NCI-H82 treated with DMSO at 0.1 percent for 48 hours (cell line): ENCODE data around the gene CELF3.
A peak's percentile ranks its signal among the peaks of the same experiment; 100 is the strongest.
"Not testable (repeated sequence)": the region's sequence is repeated elsewhere in the genome, so short reads cannot be mapped to it uniquely, and the experiment has no call there.

Source experiments
- DNase-seq: peaks from one replicate; lab custom pipeline; 2025; ENCODE audit not compliant: unreplicated experiment; lab: John Stamatoyannopoulos, UW

CELF3 gene

GRCh38 chr1:151704246-151704645 is 12.4 kb downstream of the CELF3 start:
- no peak for DNase-seq

GRCh38 chr1:151703813-151704212 is 12.8 kb downstream of the CELF3 start:
- DNase-seq = no peak

- no peak for DNase-seq
Observed at GRCh38 chr1:151702936-151703335, 13.7 kb downstream of the CELF3 start.

- no peak for DNase-seq
Observed at GRCh38 chr1:151701515-151701914, 15.1 kb downstream of the CELF3 start.

GRCh38 chr1:151693057-151693651 is 23.4 kb downstream of the CELF3 start:
- peak; percentile 49 for DNase-seq

GRCh38 chr1:151692226-151692625 is 24.4 kb downstream of the CELF3 start:
- DNase-seq = no peak

GRCh38 chr1:151689494-151689893 is 27.1 kb downstream of the CELF3 start:
- DNase-seq = no peak

- no peak for DNase-seq
Observed at GRCh38 chr1:151686561-151686960, 30.0 kb downstream of the CELF3 start.

GRCh38 chr1:151684128-151684527 is 32.5 kb downstream of the CELF3 start:
- DNase-seq = no peak

GRCh38 chr1:151682901-151683300 is 33.7 kb downstream of the CELF3 start:
- not testable (repeated sequence) for DNase-seq

GRCh38 chr1:151681923-151682322 is 34.7 kb downstream of the CELF3 start:
- DNase-seq = no peak

- DNase-seq = no peak
Observed at GRCh38 chr1:151680826-151681225, 35.8 kb downstream of the CELF3 start.

- DNase-seq = no peak
Observed at GRCh38 chr1:151680391-151680790, 36.2 kb downstream of the CELF3 start.

GRCh38 chr1:151673407-151673806 is 43.2 kb downstream of the CELF3 start:
- DNase-seq = no peak

GRCh38 chr1:151670036-151670675 is 46.4 kb downstream of the CELF3 start:
- not testable (repeated sequence) for DNase-seq

- no peak for DNase-seq
Observed at GRCh38 chr1:151668090-151668489, 48.5 kb downstream of the CELF3 start.

GRCh38 chr1:151661751-151662150 is 54.9 kb downstream of the CELF3 start:
- DNase-seq = no peak

GRCh38 chr1:151655371-151655770 is 61.2 kb downstream of the CELF3 start:
- no peak for DNase-seq

GRCh38 chr1:151653397-151653796 is 63.2 kb downstream of the CELF3 start:
- DNase-seq = no peak
